HG03354 (cell line): ENCODE measurements around the gene GRK3.
A peak's percentile ranks its signal among the peaks of the same experiment; 100 is the strongest.

Source experiments
- ATAC-seq: cut with Tn5 transposase; IDR thresholded peaks from one replicate; pipeline ENCODE4 v1.9.1; 2021; ENCODE audit warnings: mild to moderate bottlenecking; ENCODE audit not compliant: unreplicated experiment, poor library complexity, severe bottlenecking

The GRK3 gene

DNA sequence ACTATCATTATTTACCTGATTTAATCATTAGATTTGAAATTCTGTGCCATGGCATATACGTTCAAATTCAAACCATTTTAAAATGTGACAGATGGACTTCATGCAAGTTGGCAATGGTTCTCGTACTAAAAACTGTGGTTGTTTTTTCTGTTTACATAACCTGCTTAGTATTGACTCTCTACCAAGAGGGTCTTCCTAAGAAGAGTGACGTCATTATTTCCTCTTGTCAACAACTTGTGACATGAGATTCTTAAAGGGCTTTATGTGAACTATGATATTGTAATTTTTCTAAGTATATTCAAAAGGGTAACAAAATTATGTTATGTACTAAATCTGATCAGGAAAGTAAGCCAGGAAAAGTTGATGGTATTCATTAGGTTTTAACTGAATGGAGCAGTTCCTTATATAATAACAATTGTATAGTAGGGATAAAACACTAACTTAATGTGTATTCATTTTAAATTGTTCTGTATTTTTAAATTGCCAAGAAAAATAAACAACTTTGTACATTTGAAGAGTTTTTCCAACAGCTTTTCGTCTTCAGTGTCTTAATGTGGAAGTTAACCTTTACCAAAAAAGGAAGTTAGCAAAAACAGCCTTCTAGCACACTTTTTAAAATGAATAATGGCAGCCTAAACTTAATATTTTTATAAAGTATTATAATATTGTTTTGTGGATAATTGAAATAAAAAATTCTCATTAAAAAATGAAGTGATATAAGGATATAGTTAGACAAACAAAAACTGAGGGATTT is 87.0 kb downstream of the GRK3 start:
- ATAC-seq = no peak

DNA sequence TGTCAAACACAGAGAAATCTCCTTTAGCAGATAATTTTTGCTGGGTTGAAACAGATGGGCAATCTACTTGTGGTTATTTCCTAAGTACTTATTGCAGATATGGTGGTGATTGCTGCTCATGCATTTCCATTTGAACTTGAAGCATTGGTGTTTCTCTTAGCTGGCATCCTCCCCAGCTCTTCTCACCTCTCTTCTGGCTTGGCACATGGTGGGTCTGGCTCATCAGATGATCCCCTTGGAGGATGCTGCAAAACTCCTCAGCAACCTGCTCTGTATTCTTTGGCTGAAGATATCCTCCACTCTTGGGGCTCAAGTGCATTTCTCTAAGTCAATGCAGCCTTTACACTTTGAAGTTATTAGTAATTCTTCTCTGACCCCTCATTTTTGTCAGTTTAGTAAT is 90.2 kb downstream of the GRK3 start:
- ATAC-seq = no peak

- ATAC-seq = no peak
These were observed 91.0 kb downstream of the GRK3 start for GRCh38 chr22:25655371-25655935.

- peak; percentile 95 for ATAC-seq
These were observed 92.2 kb downstream of the GRK3 start for GRCh38 chr22:25656724-25657123.

DNA sequence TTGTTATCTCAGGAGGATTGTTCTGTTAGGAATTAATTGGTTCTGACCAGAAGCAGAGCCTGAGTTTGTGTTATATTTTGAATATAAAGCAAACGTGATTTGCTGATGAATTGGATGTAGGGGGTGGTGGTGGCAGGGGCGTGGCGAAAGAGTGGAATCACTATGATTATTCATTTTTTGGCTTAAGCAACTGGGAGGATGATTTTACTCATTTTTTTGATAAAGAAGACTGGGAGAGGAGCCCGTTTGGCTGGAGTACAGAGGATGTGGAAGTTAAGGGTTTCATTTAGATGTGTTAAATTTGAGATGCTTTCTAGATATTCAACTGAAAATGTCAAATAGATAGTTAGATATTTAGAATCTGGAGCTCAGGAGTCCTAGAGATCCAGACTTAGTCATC is 94.2 kb downstream of the GRK3 start:
- ATAC-seq = no peak

DNA sequence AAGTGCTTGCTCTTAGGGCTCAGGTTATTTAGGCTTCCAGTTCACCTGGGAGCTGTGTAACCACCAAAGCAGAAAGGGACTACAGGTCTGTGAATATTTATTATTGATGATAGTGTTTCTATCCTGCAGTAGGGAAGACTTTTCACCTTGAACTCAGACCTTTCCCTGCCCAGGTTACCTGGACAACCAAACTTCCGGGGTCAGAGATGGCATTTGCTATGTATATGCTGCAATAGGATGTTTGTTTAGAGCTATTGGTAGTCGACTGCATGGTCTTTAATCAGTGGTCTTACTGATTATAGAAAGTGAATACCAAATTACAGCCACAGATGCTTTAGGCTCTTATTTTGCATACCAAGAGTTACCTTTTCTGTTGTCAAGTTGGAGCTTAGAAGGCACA is 94.9 kb downstream of the GRK3 start:
- no peak for ATAC-seq

DNA sequence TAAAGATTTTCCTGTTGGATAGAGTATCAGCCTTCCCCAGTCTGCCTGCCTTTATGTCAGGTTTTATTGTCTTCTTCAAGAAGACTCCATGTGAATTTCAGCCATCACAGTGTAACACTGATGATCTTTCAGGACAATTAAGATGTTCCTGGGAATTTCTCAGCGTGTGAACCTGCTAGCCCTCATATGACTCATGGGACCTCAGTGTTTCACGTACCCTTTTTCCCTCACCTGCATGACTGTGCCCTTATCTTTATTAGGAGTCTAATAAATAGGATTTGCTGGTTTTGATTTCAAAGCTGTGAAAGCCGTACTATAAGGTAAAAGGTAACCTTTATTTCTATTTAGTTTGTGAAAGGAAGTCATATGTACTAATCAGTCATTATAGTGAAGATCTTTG is 95.9 kb downstream of the GRK3 start:
- ATAC-seq = no peak

- ATAC-seq = no peak
These were observed 96.6 kb downstream of the GRK3 start for GRCh38 chr22:25661073-25661472.

DNA sequence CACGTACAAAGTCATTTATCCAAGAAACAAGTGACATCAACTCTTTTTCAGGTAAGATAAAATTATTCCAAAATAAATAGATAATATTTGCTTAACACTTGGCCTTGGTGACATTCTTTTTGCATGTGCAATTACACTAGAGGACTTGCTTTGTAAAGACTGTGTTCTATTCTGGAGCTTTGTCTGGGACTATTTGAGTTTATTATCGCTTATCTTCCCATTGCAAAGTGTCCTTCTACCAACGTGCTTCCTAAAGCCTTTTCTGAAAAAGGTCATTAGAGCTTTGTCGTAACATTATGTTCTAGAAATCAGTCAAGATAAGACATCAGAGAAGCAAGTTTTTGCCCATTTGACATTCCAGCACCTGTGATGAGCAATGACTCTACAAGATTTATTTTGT is 99.2 kb downstream of the GRK3 start:
- no peak for ATAC-seq

- ATAC-seq = no peak
These were observed 101.8 kb downstream of the GRK3 start for GRCh38 chr22:25666308-25666707.

DNA sequence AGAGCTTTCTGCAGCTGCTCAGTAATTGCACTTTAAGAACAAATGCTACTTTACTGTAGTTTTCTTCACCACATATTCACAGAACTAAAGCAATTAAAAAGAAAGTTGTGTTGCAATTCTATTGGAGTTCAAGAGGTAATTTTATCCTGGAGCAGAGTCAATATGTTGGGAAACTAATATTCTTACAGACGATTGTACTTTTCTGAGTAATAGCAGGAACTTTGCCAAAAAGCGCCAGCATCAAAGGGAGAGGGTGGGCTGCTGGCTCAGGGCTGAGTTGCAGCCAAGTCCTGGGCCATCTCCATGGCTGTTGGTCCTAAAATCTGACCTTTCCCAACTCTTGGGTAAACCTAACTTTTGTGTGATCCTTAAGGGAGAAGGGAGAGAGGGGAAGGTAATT is 104.0 kb downstream of the GRK3 start:
- no peak for ATAC-seq

DNA sequence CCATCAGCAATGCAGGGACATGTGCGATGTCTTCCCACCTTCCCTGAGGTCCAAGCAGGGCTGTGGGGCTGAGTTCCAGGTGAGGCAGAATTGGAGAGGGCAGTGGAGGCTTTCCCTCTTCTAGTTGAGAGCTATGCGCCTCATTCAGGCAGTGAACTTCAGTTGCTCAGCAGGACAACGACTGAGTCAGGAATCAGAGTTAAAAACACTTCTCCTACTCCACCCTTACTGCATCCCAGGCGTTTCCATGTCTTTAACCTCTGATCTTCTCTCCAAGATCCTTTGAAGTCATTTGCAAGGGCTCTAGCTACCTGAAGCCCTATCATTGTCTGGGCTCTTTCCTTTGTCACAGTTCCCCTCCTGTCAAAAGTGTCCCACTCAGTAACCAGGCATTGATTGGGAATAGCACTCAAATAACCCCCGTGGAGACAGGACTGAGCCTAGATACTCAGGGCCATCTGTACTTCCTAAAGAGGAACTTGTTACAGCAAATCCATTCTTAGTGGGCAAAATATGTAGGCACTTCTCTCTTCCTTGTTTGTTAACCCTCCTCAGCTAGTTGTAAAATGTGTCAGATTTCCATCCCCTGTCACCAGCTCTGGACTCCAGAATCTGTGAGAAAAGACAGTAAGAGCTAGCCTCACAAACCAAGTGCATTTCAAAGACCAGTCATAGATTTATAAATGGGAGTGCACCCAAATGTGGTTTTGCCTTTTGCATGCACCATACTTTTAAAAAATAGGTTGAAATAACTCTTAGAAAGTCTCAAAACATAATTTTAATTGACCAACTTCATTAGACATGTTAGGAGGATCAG is 105.0 kb downstream of the GRK3 start:
- ATAC-seq = no peak

- no peak for ATAC-seq
These were observed 105.6 kb downstream of the GRK3 start for GRCh38 chr22:25670070-25670461.

DNA sequence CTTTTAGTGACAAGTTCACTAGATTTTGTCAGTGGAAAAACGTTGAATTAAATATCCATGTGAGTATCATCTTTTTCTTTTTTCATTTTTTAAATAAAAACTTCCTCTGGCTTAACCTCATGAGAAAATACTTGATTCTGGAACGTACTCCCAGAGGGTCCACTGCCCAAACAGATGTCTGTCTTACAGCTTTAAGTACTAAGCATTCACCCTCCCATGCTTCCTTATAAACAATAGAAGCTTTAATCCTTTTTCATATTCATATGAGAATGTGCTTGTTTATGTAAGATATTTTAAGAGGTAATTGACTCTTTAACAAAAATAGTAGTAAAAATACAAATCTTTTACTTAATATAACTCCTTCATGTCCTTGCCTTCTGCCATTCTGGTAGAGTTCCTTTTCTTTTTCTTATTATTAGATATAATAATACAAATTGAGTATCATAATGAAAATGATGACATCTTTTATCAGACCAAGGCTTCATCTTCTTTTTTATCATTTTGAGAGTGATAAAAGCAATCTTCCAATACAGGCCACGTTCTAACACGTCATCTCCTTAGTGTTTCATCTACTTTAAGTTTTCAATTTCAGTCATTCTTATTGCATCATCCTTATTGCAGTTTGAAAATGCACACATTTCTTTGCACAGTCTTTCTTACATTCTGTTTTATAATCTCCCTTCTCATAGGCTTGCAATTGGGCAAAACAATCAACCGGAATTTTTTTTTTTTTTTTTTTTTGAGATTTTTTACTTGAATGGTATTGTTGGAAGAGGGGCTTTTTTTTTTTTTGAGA is 108.0 kb downstream of the GRK3 start:
- no peak for ATAC-seq

- ATAC-seq = no peak
These were observed 109.2 kb downstream of the GRK3 start for GRCh38 chr22:25673713-25674112.

GRCh38 chr22:25677631-25678030 is 113.2 kb downstream of the GRK3 start:
- ATAC-seq = no peak

GRCh38 chr22:25680051-25680450 is 115.6 kb downstream of the GRK3 start:
- no peak for ATAC-seq

- no peak for ATAC-seq
These were observed 116.5 kb downstream of the GRK3 start for GRCh38 chr22:25680956-25681355.

DNA sequence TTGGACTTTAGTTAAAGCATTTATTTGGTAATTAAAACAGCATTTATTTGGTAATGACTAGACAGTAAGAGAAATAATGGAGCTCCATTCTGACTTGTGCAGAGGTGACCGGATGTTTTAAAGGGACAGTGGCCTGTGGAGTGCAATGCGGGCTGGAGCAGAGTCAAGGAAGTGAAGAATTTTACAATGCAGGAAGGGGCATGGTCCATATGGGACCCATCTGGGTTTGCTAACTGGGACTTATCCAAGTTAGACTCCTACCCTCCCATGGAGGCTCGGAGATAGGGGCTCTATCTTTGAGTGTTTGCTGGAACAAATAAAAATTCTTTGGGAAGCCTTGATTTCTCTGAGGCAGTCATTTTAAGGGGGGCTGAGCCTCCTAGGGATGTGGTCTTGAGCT is 117.6 kb downstream of the GRK3 start:
- ATAC-seq = no peak

DNA sequence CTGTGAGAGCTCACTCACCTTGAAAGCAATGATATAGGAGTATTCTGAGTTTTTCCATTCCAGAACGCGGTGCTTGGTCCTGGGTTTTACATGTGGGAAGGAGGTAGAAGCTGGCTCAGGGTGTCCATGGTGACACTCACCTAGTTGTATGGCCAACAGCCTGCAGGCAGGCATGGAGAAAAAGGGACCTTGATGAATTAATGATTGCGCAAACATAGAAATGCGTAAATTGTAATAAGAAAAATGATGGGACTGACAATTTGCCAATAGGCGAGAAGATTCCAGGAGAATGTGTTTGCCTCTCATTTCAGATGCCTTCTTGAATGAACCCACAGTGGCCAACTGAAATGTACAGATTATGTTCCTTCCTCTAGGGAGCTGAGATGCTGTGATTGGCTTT is 124.2 kb downstream of the GRK3 start:
- no peak for ATAC-seq
